GM11168 (cell line): ENCODE results near the gene MS4A6E.
"Not testable (repeated sequence)": the region's sequence is repeated elsewhere in the genome, so short reads cannot be mapped to it uniquely, and the experiment has no call there.

Source experiments
- in situ Hi-C: fragments of 300-500 bp; cut with MboI; formaldehyde crosslinking; loops from one replicate; pipeline ENCODE4 v1.12.0; 2022; ENCODE audit warnings: low sequenced_read_pairs; ENCODE audit not compliant: unreplicated experiment

The MS4A6E gene

GRCh38 chr11:60334005-60334620, 7.1 kb downstream of the MS4A6E start:
- in situ Hi-C loops = no loop called here

GRCh38 chr11:60336767-60337391, 9.8 kb downstream of the MS4A6E start:
- in situ Hi-C loops = no loop called here

GRCh38 chr11:60338053-60338452, 11.0 kb downstream of the MS4A6E start:
- in situ Hi-C loops = no loop called here

GRCh38 chr11:60339356-60339755, 12.3 kb downstream of the MS4A6E start:
- in situ Hi-C loops = no loop called here

DNA sequence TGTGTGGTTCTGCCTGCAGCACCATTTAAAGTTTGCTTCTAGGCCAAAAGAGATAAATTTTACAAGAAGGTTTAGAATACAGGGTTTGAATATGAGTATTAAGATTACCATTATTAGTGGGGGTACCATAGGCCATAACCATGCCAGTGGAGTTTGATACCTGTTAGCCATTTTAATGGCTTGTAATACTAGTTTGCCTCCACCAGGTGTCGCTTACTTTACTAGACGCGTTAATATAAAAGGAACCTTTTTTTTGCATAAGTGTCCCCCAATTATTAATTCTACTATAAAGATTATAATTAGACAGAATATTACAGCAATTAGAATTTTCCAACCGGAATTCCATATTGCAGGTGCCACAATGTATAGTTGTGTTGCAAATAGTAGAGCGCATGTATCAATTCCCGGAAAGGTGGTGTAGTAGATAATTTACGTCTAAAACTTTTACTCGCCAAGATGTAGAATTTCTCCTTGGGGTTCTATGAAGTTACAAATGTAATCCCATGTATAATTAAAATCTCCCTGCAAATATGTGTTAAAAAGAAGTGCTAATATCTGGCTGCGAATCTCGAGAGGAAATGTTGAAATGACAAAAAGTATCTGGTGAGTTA, 16.1 kb downstream of the MS4A6E start:
- in situ Hi-C loops = loop anchor here (10.0 kb wide), 2 partner anchors 68 to 272 kb away; no protein-coding TSS in a partner anchor

GRCh38 chr11:60344146-60344545, 17.1 kb downstream of the MS4A6E start:
- in situ Hi-C loops = loop anchor here (10.0 kb wide), 2 partner anchors 69 to 271 kb away; no protein-coding TSS in a partner anchor

GRCh38 chr11:60345489-60345888, 18.4 kb downstream of the MS4A6E start:
- in situ Hi-C loops = loop anchor here (10.0 kb wide), 2 partner anchors 71 to 269 kb away; no protein-coding TSS in a partner anchor

DNA sequence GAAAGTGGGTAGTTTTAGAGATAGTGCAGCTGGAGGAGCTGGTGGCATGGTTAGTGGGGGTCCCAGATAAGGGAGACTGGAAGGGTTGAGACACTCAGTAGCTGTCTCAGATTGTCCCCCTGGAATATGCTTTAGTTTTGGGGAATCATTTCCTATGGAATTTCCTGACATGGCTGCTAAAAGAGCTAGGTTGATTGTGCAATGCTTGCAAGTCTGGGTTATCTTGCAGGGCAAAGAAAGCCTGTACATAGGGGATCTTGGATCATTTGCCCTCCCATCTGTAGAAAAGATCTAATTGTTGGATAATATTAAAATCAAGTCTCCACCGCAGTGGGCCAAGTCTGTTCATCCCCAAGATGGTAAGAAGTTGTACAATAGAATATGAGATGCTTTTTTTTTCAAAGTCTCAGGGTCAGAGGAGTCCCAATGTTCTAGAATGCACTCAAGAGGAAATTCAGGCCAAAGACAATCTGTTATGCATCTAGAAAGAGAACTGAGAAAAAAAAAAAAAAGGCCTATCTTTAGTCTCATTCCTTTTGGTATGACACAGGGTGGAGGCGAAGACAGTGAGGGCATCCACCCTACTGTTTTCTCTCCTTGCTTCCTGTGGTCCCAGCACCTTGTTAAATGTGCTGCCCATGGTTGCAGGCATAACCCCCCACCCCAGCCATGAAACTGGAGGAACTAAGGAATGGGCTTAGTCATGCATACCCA, 20.2 kb downstream of the MS4A6E start:
- in situ Hi-C loops = loop anchor here (10.0 kb wide), 2 partner anchors 72 to 268 kb away; no protein-coding TSS in a partner anchor

- in situ Hi-C loops = loop anchor here (10.0 kb wide), 2 partner anchors 73 to 267 kb away; no protein-coding TSS in a partner anchor
Measured at GRCh38 chr11:60348116-60348515, 21.1 kb downstream of the MS4A6E start.

- in situ Hi-C loops = loop anchor here (10.0 kb wide), 2 partner anchors 75 to 265 kb away; no protein-coding TSS in a partner anchor
Measured at GRCh38 chr11:60349990-60350389, 22.9 kb downstream of the MS4A6E start.

DNA sequence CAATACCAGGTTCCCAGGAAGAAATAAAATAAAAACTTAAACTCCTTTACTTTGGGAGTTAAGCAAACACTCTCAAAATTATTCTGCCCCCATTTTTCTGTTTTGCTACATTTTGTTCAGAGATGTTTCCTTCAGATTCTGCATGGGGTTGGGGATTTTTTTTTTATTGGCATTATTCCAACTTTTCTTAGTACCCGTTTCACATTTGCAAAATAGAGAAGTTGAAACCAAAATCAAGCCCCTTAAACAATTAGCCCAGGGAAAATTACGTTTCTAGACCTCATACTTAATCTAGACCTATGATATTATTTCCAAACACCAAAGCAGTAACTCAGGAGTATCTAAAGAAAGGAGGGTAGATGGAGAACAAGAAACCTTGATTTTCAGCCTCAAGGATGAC, 30.7 kb downstream of the MS4A6E start:
- in situ Hi-C loops = no loop called here

DNA sequence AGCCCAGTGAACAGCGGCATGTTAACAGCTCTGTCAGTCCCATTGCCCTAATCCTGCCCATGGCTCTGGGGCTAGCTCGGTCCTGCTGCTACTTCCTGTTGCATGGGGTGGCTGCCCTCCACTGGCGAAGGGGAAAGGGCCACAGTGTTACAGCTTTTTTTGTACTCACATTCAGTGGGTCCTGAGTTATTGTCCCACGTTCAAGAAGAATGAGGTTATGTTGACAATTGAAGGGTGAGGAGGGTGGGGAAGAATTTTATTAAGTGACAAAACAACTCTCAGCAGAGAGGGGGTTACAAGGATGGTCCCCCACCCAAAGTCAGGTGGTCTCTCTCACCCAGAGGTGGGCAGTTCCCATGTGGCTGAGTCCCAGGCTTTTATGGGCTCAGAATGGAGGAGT, 33.6 kb downstream of the MS4A6E start:
- in situ Hi-C loops = loop anchor here (5.0 kb wide), 1 partner anchor 122 kb away; no protein-coding TSS in a partner anchor

GRCh38 chr11:60362241-60362640, 35.2 kb downstream of the MS4A6E start:
- in situ Hi-C loops = loop anchor here (5.0 kb wide), 1 partner anchor 120 kb away; no protein-coding TSS in a partner anchor

DNA sequence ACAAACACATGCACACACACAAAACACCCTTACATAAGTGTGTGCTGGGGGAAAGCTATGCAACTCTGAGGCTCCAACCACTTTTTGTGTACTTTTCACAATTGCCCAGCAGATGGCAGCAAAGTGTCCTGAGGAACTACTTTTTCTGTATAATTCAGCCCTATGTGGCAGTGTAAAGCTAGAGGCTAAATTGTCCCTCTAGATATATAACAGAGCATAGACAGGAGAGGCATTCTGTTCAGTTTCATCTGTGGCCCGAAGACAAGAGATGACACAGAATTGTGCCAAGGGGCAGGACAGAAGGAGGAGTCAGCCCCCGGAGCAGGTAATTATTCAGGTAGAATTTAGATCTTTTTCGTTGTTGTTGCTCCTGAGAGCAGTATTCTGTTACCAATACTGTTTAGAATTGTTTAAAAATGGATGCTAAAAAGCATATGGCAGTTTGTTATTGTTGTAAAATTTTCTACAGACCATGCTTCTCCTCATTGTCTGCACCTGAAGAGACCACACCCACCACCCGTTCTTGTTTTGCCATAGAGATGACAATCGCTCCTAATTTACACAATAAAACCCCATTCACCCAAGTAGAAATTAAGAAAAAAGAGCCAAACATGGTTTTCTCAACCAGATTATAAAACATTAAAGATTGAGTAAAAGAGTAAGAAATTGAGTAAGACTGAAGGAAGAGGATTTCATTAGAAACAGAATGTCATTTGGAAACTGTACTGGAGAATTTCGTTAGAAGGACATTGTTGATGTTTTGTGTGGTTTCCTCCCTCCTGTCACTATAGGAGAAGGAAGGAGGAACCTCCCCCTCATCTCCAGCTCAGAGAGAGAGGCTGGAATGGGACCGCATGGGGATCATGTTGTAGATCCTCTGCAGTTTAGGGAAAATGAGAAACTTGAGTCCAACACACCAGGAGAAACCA, 36.8 kb downstream of the MS4A6E start:
- in situ Hi-C loops = loop anchor here (5.0 kb wide), 1 partner anchor 118 kb away; no protein-coding TSS in a partner anchor

DNA sequence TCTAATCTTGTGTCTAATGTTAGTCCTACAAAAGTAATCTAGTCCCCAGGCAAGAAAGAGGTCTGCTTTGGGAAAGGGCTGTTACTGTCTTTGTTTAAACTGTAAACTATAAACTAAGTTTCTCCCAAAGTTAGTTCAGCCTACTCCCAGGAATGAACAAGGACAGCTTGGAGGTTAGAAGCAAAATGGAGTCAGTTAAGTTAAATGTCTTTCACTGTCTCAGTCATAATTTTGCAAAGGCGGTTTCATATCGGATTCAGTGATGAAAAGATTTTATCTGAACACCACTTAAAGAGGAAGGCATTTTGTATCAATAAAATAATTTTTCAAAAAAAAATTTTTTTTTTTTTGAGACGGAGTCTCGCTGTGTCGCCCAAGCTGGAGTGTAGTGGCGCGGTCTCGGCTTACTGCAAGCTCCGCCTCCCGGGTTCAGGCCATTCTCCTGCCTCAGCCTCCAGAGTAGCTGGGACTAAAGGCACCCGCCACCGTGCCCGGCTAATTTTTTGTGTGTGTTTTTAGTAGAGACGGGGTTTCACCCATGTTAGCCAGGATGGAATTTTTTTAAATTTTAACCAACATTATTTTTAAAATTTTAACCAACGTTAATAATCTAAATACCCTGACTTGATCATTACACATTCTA, 39.3 kb downstream of the MS4A6E start:
- in situ Hi-C loops = not testable (repeated sequence)

DNA sequence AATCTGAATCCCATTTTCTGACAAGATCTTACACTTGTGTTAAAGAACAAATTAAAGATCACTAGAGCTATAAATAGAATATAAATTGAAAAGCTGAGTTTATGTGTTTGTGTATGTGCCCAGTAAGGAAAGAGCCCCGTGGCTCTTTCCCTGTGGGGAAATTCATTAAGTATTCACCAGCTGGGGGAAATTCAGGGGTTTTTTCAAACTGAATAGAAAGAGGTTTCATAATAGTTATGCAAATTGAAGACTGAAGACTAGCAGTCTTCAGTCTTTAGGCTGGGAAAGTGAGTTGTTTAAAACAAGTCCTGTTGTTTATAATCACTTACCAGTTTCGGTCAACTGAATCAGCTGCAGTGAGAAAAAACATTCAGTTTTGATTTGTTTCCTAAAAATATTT, 40.0 kb downstream of the MS4A6E start:
- in situ Hi-C loops = no loop called here

DNA sequence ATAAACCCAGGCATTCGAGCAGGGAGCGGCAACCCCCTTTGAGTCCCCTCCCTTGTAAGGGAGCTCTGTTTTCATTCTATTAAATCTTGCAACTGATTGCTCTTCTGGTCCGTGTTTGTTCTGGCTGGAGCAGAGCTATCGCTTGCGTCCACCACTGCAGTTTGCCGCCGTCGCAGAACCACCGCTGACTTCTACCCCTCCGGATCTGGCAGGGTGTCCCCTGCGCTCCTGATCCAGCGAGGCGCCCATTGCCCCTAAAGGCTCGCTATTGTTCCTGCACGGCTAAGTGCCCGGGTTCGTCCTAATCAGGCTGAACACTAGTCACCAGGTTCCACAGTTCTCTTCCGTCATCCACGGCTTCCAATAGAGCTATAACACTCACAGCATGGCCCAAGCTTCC, 40.8 kb downstream of the MS4A6E start:
- in situ Hi-C loops = no loop called here

- in situ Hi-C loops = no loop called here
Measured at GRCh38 chr11:60370252-60370810, 43.3 kb downstream of the MS4A6E start.
